HG03342 (cell line): ENCODE data around the gene CMTM1.
A peak's percentile ranks its signal among the peaks of the same experiment; 100 is the strongest.
"Not testable (repeated sequence)": the region's sequence is repeated elsewhere in the genome, so short reads cannot be mapped to it uniquely, and the experiment has no call there.

ENCODE experiments used
- ATAC-seq: cut with Tn5 transposase; IDR thresholded peaks from one replicate; pipeline ENCODE4 v1.9.1; 2021; ENCODE audit warnings: mild to moderate bottlenecking, moderate library complexity; ENCODE audit not compliant: unreplicated experiment

Gene CMTM1

DNA sequence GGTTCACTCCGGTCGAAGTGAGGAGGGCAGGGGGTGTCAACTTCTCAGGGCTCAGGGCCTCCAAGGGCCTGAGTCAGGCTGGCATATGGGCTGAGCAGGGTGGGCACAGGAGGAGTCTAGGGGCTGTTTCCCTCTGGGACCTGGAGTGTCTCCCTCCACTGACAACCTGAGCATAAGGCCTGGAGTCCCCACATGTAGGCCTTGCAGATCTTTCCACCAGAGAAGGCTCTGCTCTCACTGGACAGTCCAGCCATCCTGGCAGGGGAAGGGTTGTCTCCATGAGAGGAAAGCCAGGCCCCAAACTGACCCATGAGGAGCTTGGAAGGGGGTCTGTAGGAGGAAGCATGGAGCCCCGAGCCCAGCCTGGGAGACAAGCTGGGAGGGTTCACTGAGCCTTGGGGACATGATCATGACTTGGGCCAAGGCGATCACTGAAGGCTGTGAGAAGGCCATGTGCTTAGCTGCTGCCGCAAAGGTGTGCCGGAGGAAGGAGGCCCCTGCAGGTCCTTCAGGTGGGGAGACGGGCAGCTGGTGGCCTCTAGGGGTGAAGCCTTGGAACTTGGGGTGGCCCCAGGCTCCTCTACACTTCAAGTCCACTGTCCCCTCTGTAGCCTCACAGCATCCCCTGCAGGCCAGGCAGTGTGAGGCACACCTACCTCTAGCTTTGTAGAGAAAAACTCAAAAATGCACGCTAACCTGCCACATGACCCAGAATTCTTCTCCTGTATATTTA is 22.9 kb downstream of the CMTM1 start:
- ATAC-seq, result no peak

DNA sequence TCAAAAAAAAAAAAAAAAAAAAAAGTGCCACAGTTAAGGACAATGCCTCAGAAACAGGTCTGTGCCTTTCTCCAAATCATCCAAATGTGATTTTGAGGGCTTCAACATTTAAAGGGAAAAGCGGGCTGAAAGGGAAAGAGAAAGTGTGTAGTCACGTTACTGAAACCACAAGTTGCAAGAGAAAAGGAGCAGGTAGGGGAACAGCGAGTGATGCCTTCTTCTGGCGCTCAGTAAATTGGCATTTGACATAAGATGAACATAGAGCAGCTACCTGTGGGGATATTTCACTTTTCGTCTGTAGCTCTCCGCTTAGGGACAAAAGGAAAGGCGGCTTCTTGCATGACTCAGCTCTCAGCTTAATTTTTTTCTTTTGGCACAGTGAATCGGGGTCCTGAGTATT is 24.1 kb downstream of the CMTM1 start:
- ATAC-seq, result no peak

DNA sequence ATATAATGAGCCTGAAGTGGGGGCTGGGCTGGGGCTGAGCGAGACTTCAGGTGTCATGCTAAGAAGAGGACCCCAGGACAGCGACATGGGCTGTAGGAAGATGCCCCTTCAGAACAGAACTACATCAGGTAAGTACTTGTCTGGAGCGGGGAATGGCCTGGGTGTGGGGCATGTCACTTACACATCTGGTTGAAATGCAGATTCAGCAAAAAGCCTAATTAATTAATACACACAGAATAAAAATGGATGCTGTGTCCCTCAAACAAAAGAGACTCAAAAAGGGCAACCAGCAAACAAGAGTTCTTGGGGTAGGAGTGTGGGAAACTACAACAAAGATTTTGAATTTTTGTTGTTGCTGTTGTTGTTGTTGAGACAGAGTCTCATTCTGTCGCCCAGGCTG is 24.8 kb downstream of the CMTM1 start:
- ATAC-seq, result no peak

DNA sequence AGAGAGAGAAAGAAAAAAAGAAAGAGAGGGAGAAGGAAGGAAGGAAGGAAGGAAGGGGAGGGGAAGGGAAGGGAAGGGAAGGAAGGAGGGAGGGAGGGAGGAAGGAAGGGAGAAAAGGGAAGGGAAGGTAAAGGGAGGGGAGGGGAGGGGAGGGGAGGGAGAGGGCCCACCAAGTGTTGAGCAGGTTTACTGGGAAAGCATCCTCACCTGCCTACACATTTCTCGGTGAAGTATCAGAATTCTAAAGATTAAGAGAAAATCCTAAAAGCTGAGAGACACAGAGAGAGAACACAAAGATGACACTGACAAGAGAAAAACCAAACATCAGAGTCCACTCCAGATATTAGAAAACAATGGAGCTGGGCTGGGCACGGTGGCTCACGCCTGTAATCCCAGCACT is 26.0 kb downstream of the CMTM1 start:
- no peak for ATAC-seq

DNA sequence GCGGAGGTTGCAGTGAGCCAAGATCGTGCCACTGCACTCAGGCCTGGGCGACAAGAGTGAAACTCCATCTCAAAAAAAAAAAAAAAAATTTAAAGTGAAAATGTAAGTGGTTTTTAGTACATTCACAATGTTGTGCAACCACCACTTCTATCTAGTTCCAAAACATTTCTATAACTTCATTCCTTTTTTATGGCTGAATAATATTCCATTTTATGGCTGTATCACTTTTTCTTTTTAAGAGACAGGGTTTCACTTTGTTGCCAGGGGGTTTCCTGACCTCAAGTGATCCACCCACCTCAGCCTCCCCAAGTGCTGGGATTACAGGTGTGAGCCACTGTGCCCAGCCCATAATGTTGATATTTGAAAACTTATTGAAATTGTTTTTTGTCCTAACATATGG is 26.6 kb downstream of the CMTM1 start:
- no peak for ATAC-seq

DNA sequence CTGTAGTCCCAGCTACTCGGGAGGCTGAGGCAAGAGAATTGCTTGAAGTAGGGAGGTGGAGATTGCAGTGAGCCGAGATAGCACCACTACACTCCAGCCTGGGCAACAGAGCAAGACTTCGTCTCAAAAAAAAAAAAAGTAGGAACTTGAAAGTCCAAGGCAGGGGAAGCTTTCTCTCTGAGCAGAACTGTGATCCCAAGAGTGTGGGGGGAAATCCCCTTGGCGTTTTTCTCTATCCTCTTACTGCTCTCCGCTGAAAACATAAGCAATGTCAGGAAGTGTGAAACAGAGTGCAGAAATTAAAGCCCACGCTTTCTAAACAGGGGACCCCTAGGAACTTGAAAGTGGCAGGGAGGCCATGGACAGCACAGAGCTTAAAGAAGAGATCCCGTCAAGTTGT is 28.5 kb downstream of the CMTM1 start:
- ATAC-seq, result no peak

DNA sequence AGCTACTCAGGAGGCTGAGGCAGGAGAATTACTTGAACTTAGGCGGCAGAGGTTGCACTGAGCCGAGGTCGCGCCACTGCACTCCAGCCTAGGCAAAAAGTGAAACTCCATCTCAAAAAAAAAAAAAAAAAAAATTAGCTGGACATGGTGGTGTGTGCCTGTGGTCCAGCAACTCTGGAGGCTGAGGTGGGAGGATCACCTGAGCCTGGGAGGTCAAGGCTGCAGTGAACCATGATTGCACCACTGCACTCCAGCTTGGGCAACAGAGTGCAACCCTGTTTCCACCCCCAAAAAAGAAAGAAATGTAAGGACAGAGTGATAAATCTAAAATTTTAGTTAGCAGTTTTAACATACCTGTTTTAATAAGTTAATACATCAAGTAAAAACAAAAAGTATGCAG is 30.3 kb downstream of the CMTM1 start:
- not testable (repeated sequence) for ATAC-seq

DNA sequence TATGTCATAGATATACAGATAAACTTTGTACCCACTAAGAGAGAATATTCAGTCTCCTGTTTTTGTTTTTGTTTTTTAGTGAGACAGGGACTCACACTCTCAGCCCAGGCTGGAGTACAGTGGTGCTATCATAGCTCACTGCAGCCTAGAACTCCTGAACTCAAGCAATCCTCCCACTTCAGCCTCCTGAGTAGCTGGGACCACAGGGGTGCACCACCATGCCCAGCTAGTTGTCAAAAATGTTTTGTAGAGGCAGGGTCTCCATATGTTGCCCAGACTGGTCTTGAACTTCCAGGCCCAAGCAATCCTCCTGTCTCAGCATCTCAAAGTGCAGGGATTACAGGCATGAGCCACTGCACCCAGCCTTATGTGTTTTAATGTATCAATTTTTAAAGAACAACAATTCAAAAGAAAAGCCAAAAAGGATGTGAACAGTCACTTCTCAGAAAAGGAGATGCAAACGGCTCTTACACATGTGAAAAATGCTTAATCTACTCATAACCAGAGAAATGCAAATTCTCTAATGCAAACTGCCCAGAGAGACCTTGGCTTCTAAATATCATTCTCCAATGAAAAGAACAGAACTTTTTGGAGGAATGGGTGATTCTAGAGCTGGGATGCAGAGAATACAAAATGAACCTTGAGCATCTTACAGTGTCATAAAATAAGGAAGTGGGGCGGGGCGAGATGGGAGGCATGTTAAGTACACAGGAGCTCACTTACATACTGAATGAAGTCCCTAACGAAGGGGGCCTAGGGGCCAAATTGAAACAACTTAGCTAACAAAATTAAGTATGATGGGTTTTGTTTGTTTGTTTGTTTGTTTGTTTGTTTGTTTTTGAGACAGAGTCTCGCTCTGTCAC is 31.0 kb downstream of the CMTM1 start:
- ATAC-seq, result no peak

DNA sequence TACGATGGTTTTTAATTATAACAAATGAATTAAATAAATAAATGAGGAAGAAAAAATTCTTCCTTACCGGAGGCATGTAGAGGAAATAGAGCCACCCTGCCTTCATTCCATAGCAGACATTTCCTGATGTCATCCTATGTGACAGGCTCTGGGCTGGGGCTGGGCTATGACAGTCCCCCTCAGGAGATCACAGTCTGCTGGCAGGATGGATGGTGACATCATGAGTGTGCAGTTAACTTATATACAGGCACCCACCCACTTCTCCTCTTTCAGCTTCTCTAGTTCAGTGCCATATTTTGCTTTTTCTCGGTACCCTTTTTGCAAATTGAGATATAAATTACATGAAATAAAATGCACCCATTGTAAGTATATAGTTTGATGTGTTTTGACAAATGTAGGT is 31.9 kb downstream of the CMTM1 start:
- ATAC-seq, result no peak

DNA sequence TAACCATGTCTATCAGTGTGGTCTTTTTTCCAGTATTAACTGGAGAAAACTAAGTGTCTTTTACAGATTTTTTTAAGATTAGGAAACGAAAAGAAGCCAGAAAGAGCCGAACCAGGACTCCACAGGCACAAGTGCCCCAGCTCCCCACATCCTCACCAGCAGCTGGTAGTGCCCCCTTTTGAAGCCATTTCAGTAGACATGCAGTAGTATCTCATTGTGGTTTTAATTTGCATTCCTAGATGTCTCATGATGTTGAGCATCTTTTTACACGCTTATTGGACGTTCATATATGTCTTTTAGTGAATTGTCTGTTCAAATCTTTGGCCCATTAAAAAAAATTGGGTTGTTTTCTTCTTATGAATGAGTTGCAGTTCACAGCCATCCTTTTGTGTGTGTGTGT is 33.5 kb downstream of the CMTM1 start:
- ATAC-seq, result no peak

DNA sequence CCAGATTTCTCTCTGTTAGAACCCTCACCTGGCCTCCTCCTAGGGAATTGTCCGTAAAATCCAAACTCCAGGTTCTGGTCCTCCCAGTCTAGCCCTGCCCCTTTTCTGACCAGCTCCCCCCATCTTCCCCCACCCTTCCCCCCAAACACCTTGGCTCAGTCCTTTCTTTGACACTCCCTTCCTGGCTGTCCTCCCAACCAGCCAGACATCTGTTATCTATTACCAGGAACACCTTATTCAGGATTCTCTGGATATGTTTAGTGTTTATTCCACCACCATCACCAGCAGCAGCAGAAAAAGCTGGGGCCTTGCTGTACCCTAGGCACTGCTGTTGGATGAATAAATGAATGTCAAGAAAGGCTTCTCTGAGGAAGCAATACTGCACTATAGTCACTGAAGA is 34.2 kb downstream of the CMTM1 start:
- ATAC-seq, result no peak

DNA sequence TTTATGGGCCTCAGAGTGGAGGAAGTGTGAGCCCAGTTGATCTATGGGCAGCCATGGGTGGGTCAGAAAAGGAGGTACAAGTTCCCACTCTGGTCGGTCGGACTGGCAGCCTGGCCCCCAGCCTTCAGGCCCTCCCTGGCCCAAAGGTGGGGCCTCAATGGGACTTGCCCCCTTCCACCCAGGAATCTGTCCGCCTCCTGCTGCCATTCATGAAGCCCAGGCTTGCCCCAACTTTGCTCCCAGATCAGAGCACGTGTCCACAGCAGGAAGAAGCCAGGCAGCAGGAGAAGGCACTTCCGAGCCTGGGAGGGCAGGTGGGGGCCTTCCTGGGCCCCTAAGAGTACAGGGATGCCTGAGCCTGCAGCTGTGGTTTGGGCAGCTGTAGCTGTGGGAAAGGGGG is 35.2 kb downstream of the CMTM1 start:
- ATAC-seq, result no peak

DNA sequence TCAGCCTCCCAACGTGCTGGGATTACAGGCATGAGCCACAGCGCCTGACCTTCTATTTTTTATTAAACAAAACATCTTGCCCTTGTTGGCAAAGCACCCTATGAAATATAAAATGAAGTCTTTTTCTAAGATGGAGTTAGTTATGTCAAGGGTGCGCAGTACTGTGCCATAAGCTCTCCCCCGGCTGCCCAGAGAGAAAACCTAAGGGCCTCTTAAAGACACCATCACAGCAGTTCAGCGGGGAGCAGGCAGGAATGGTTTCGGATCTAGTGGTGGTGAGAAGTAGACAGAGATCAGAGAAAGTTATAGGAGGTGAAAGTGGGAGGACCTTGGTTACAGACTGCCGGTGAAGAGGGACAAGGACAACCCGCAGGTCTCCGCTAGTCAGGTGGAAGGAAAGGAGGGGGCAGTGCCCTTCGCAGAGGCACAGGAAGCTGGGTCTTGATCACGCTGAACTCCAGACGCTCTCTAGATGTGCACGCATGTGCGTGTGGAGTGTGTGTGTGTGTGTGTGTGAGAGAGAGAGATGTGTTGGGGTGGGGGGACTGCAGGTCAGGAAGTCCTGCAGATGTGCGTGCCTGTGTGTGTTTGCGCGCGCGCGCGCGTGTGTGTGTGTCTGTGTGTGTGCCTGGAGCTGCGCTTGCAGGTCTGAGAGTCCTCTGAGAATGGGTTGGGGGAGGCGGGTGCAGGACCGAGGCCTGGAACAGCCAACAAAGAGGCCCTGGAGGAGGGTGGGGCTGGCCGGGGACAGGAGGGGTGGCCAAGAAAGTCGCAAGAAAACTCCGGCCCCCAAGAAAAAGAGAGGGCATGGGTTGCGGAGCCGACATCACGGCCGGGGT is 37.5 kb downstream of the CMTM1 start:
- no peak for ATAC-seq

DNA sequence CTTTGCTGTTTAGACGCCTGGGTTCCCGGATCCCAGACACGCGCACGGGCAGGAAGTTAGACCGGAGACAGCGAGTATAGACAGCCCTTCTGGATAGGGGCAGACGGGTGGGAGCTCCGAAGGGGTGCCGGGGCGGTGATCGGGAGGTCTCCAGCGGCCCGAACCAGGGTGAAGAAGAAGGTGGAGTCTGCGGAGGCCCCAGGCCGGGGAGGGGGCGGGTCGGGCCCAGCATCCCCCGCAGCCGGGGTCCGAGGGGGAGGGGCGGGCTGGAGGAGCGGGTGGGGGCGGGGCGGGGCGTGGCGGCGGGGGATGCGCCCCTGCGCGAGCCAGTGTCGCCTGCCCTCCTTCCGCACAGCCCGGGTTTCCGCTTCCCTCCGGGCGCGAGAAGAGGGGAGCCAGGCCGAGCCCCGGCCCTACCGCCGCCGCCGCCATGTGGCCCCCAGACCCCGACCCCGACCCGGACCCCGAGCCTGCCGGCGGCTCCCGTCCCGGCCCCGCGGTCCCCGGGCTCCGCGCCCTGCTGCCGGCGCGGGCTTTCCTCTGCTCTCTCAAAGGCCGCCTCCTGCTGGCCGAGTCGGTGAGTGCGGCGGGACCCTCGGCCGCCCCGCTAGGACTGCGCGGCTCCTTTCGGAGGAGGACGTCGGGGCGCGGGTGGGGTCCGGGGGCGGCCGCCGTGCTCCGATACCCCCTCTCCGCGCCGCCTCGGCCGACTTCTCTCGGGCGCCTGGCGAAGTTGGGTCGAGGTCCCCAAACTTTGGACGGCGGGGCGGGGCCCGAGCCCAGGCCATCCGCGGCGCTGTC is 38.3 kb downstream of the CMTM1 start, which contains the start of gene CMTM3:
TSS of gene CMTM3 (plus strand) at position 329 of the 801 bp plus-strand sequence. CDS start at position 431, 102 bp downstream.
- ATAC-seq, result peak; percentile 65

DNA sequence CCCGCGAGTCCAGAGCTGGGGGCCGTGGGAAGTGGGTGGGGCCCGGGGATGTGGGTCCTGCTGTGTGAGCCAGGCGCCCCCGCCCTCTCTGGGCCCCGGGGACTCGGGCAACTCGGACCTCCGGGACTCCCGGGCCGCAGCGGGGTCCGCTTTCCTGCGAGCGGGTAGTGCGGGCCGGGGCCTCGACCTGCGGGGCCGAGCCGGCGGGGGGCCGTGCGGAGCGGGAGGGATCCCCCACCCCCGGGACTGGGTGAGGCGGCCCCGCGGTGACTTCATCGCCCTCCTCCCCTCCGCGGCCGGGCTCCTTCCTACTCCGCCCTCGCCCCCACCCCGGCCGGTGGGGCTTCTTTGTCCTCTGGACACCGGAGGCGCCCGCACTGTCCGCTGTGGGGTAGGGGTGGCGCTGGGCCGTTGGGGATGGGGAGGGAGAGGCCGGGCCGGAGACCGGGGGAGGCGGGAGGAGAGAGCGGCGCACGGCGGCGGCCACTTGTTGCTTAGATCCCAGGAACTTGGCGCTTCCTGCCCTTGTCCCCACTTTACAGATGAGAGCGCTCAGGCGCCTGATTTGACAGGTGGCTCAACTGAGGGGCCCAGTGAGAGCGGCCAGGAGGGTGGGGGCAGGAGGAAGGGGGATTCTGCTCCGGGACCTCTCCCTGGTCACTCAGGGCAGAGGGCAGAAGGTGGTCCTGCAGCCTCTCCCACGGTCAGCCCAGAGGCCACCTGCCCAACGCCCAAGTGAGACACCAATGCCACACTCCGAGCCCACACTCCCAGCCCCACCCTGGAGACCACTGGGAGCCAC is 39.1 kb downstream of the CMTM1 start:
- peak; percentile 20 for ATAC-seq

DNA sequence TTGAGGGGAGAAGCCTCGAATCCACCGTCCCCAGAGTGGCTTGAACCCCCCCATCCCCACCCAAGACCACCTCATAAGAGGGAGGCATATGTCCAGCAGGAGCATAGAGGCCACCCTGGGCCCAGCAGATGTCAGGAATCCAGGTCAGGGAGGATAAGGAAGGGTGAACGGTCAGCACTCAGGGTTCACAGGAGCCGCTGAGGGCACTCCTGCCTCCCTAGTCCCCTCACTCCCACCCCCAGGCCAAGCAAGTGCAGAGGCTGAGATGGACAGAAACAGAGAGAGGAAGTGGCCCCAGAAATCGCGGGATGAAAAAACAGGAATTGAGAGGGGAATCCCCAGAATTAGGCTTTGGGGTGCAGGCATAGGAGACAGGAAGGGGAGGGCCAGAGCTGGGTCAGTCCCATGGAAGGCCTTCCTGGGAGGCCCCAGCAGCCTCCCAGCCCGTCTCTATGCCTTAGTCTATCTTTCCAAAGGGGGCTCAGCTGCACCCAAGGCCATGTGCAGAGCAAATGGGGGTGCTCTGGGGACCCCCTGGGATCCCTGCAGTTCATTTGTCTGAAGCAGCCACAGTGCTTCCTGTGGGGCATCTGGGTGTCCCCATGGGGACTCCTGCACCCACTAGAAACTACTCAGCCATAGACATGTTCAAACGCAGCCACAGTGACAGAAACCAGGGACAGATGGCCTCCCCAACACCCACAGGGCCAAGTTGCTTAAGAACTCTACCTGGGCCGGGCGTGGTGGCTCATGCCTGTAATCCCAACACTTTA is 39.9 kb downstream of the CMTM1 start:
- peak; percentile 42 for ATAC-seq

DNA sequence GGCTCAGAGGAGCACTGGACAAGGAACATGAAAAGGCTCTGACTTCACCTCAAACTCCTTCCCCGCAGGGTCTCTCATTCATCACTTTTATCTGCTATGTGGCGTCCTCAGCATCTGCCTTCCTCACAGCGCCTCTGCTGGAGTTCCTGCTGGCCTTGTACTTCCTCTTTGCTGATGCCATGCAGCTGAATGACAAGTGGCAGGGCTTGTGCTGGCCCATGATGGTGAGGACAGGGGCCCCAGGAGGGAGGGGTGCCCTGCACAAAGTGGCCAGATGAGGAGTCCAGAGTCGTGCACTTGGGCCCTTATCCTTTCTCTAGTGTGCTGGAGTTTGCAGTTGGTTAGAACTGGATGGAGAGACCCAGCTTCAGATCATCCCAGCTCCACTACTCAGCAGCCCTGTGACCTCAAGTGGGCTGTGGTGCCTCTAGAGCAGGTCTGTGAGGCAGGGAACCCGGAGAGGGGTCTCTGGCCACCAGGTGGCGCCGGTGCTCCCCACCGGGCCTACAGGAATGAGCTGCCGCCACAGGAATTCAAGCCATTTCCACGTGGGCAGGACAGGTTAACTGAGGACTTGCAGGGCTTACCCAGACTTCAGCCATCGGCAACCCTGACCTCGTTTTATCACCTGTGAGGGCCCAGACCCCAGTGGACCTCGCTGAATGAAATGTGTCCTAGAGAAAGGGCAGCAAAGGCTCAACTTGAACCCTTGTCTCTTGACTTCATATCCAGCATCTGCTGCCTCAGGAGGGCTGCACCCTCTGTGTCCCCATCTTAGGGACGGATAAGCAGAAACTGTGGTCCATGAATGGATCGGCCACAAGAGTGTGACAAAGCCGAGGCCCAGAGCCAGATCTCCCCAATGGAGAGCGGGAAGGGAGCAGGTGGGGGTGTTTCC is 42.3 kb downstream of the CMTM1 start:
- ATAC-seq, result peak; percentile 42

DNA sequence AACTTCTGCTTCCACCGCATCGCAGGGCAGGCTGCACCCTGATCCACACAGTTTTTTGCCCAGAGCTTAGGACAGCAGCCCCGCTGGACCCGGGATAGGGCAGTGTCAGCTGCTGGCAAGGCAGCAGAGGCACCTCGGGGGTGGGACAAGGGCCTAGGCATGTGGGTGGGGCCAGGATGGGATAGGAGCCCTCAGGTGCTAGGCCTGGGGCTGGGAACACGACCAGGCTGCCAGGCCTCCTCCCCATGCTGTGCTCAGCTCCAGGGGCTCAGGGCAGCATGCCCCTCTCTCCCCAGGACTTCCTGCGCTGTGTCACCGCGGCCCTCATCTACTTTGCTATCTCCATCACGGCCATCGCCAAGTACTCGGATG is 42.9 kb downstream of the CMTM1 start:
- ATAC-seq, result no peak
